Liver (tissue), 9 donors: ENCODE measurements around the gene RPS6KA3. TPM values are rescaled to one million over a fixed set of nuclear protein-coding genes. Genes with fewer than 3 reads are reported as not detected.

Experiments used
- DNase-seq: peaks from one replicate; pipeline ENCODE4 v3.0.0-alpha.2; 2017; ENCODE audit warnings: low spot score
- H3K27ac ChIP-seq, 2 donors: one replicate each; pipeline ENCODE4 v1.7.0; 2013; ENCODE audit warnings: inconsistent platforms in 2 of 2, low read length in 2 of 2, control low read depth in 1 of 2, low read depth in 1 of 2, mild to moderate bottlenecking in 1 of 2
- H3K27me3 ChIP-seq, 4 donors: one replicate each; pipeline versions ENCODE4 v1.6.1 to v1.7.0; 2013; ENCODE audit warnings: low read length in 3 of 4, inconsistent platforms in 1 of 4, mild to moderate bottlenecking in 1 of 4, moderate library complexity in 1 of 4; ENCODE audit not compliant: control insufficient read depth in 4 of 4, insufficient read depth in 4 of 4
- H3K36me3 ChIP-seq, 4 donors: one replicate each; pipeline versions ENCODE4 v1.6.1 to v1.7.0; 2013; ENCODE audit warnings: low read length in 3 of 4, mild to moderate bottlenecking in 3 of 4, low read depth in 1 of 4, moderate library complexity in 1 of 4; ENCODE audit not compliant: control insufficient read depth in 4 of 4, insufficient read depth in 3 of 4
- H3K4me1 ChIP-seq, 4 donors: one replicate each; pipeline versions ENCODE4 v1.6.1 to v1.7.0; 2013; ENCODE audit warnings: low read length in 3 of 4, mild to moderate bottlenecking in 3 of 4, moderate library complexity in 1 of 4; ENCODE audit not compliant: control insufficient read depth in 4 of 4, insufficient read depth in 4 of 4
- H3K4me3 ChIP-seq, 3 donors: one replicate each; pipeline versions ENCODE4 v1.6.1 to v1.7.0; 2013; ENCODE audit warnings: low read length in 3 of 3, control low read depth in 1 of 3, low read depth in 1 of 3, mild to moderate bottlenecking in 1 of 3
- H3K9ac ChIP-seq, 2 donors: one replicate each; pipeline ENCODE4 v1.7.0; 2013; ENCODE audit warnings: low read length in 2 of 2, mild to moderate bottlenecking in 2 of 2, moderate library complexity in 2 of 2, control low read depth in 1 of 2, low read depth in 1 of 2
- H3K9me3 ChIP-seq, 4 donors: one replicate each; pipeline versions ENCODE4 v1.6.1 to v1.7.0; 2013; ENCODE audit warnings: low read length in 3 of 4; ENCODE audit not compliant: control insufficient read depth in 4 of 4
- ATF3 ChIP-seq: IDR thresholded peaks from 2 replicates; pipeline ENCODE4 v1.6.1; 2016; ENCODE audit warnings: antibody characterized with exemption
- CTCF ChIP-seq: fragments of 150-350 bp; IDR thresholded peaks from 2 replicates; pipeline ENCODE4 v1.5.1; 2017; ENCODE audit warnings: improper control_type of control experiment, low read depth, low read length; ENCODE audit not compliant: missing input control
- EGR1 ChIP-seq, 2 donors: IDR thresholded peaks; 2 replicates each; pipeline ENCODE4 v1.6.1; 2016 to 2018; ENCODE audit warnings: antibody characterized with exemption in 2 of 2, low read depth in 2 of 2
- FOXA1 ChIP-seq: IDR thresholded peaks from 2 replicates; pipeline ENCODE4 v1.6.1; 2016; ENCODE audit warnings: antibody characterized with exemption
- FOXA2 ChIP-seq: IDR thresholded peaks from 2 replicates; pipeline ENCODE4 v1.6.1; 2016; ENCODE audit warnings: antibody characterized with exemption
- GABPA ChIP-seq, 2 donors: IDR thresholded peaks in 1 of 2; conservative IDR thresholded peaks in 1 of 2; 2 replicates each; pipeline ENCODE4 v1.6.1; 2016; ENCODE audit warnings: antibody characterized with exemption in 2 of 2, mild to moderate bottlenecking in 1 of 2, moderate library complexity in 1 of 2
- HNF4A ChIP-seq, 2 donors: conservative IDR thresholded peaks; 2 replicates each; pipeline ENCODE4 v1.6.1; 2016; ENCODE audit warnings: antibody characterized with exemption in 2 of 2, mild to moderate bottlenecking in 2 of 2
- JUND ChIP-seq, 2 donors: IDR thresholded peaks; 2 replicates each; pipeline ENCODE4 v1.6.1; 2016; ENCODE audit warnings: antibody characterized with exemption in 2 of 2
- MAX ChIP-seq: IDR thresholded peaks from 2 replicates; pipeline ENCODE4 v1.6.1; 2016; ENCODE audit warnings: antibody characterized with exemption
- NR2F2 ChIP-seq: IDR thresholded peaks from 2 replicates; pipeline ENCODE4 v1.6.1; 2016; ENCODE audit warnings: antibody characterized with exemption
- RAD21 ChIP-seq, 2 donors: IDR thresholded peaks; 2 replicates each; pipeline ENCODE4 v1.6.1; 2016; ENCODE audit warnings: antibody characterized with exemption in 2 of 2, mild to moderate bottlenecking in 2 of 2
- REST ChIP-seq: IDR thresholded peaks from 2 replicates; pipeline ENCODE4 v1.6.1; 2016; ENCODE audit warnings: antibody characterized with exemption, mild to moderate bottlenecking
- RXRA ChIP-seq, 2 donors: IDR thresholded peaks; 2 replicates each; pipeline ENCODE4 v1.6.1; 2017 to 2018; ENCODE audit warnings: antibody characterized with exemption in 2 of 2, mild to moderate bottlenecking in 1 of 2
- SP1 ChIP-seq: IDR thresholded peaks from 2 replicates; pipeline ENCODE4 v1.6.1; 2018; ENCODE audit warnings: antibody characterized with exemption, mild to moderate bottlenecking
- TAF1 ChIP-seq: conservative IDR thresholded peaks from 2 replicates; pipeline ENCODE4 v1.6.1; 2016; ENCODE audit warnings: antibody characterized with exemption, mild to moderate bottlenecking
- YY1 ChIP-seq: IDR thresholded peaks from 2 replicates; pipeline ENCODE4 v1.6.1; 2016; ENCODE audit warnings: antibody characterized with exemption, mild to moderate bottlenecking
- ZBTB33 ChIP-seq: IDR thresholded peaks from 2 replicates; pipeline ENCODE4 v1.6.1; 2016; ENCODE audit warnings: antibody characterized with exemption
- WGBS: extraction: QIAGEN DNeasy Blood & Tissue Kit; methylation state at CpG from one replicate; pipeline ENCODE4 v1.1.7; 2013; 5-methylcytosine and 5-hydroxymethylcytosine counted together
- polyA plus RNA-seq, 2 donors: library from polyadenylated mRNA; stranded (reverse) in 1 of 2; unstranded in 1 of 2; fragments of 200-250 nt in 1 of 2; fragments of >200 nt in 1 of 2; fragmentation: Nextera tagmentation in 1 of 2; extraction: Ambion mirVana in 1 of 2; gene quantifications; one replicate each; pipeline versions ENCODE4 v1.2.1 to v1.2.3, GENCODE V29; 2013 to 2015
- total RNA-seq, 2 donors: library from RNA; depleted of rRNA; stranded (reverse); fragments of >200 nt; gene quantifications; one replicate each; pipeline ENCODE4 v1.2.3, GENCODE V29; 2014
- donor health status: healthy.
- donor health status: healthy.
- donor health status: healthy.
- donor health status: healthy.
- donor health status: healthy.

The RPS6KA3 gene
- total and polyA plus RNA-seq, 4 donors, result 11.1 to 69.7 (median 38.8) TPM

GRCh38 chrX:20228245-20228644, 38.5 kb downstream of the RPS6KA3 start:
- TF ChIP-seq ZBTB33 (no peak), TAF1 (no peak), FOXA2 (no peak), CTCF (no peak), FOXA1 (no peak), REST (no peak), RAD21 (IDR thresholded peaks at IDR 0.05) (no peak), NR2F2 (no peak), RXRA (IDR thresholded peaks at IDR 0.05) (no peak), EGR1 (IDR thresholded peaks at IDR 0.05; ENCODE audit: low read depth in 2 of 2) (no peak), ATF3 (no peak), MAX (no peak), JUND (IDR thresholded peaks at IDR 0.05) (no peak), GABPA (IDR thresholded peaks at IDR 0.05 in 1 of 2, conservative IDR thresholded peaks at IDR 0.05 in 1 of 2) (no peak), SP1 (no peak), HNF4A (conservative IDR thresholded peaks at IDR 0.05) (no peak)
- Histone ChIP-seq H3K36me3 (no peaks in the 10 kb centered on the region), H3K4me3 (no peak overlapping the region), H3K9ac (no peak overlapping the region), H3K27ac (no peak overlapping the region), H3K4me1 (peaks cover 0 to 4% (median 0%) of the 10 kb centered on the region in 4 donors), H3K9me3 (no peaks in the 10 kb centered on the region), H3K27me3 (peaks cover 0 to 2% (median 0%) of the 10 kb centered on the region in 4 donors)
- 87% methylated on average over 2 of the region's 2 CpGs for WGBS
- no peak for DNase-seq

GRCh38 chrX:20227116-20227515, 39.6 kb downstream of the RPS6KA3 start:
- no peaks in the 10 kb centered on the region for H3K36me3 ChIP-seq
- TF ChIP-seq JUND (IDR thresholded peaks at IDR 0.05) (no peak), SP1 (no peak), MAX (no peak), EGR1 (IDR thresholded peaks at IDR 0.05; ENCODE audit: low read depth in 2 of 2) (no peak), TAF1 (no peak), GABPA (IDR thresholded peaks at IDR 0.05 in 1 of 2, conservative IDR thresholded peaks at IDR 0.05 in 1 of 2) (no peak), HNF4A (conservative IDR thresholded peaks at IDR 0.05) (no peak), REST (no peak), FOXA1 (no peak), YY1 (no peak), NR2F2 (no peak), FOXA2 (no peak), ATF3 (no peak), RAD21 (IDR thresholded peaks at IDR 0.05) (no peak)

More at GRCh38 chrX:20227116-20227515, 39.6 kb downstream of the RPS6KA3 start:
- no peak for DNase-seq
- WGBS, result 85% methylated on average over 2 of the region's 2 CpGs
- Histone ChIP-seq H3K4me1 (peaks cover 0 to 4% (median 2%) of the 10 kb centered on the region in 4 donors), H3K9ac (no peak overlapping the region), H3K4me3 (no peak overlapping the region), H3K27ac (no peak overlapping the region), H3K9me3 (no peaks in the 10 kb centered on the region), H3K27me3 (no peaks in the 10 kb centered on the region)
